ENCODE measurements around the gene ZNF543. TPM values are rescaled to one million over a fixed set of nuclear protein-coding genes. Genes with fewer than 3 reads are reported as not detected.

The ZNF543 gene
- total RNA-seq, 1 donor from 2014 or later: 5.3 TPM

- Mint-ChIP-seq H3K36me3 (ENCODE audit: low read depth) (peaks cover 78% of the 10 kb centered on the region), H3K27me3 (ENCODE audit: low read depth) (no peaks in the 10 kb centered on the region), H3K27ac (ENCODE audit: unreplicated experiment) (no peak overlapping the region), H3K9me3 (ENCODE audit: low read depth) (peaks cover 57% of the 10 kb centered on the region), H3K4me3 (ENCODE audit: unreplicated experiment) (no peak overlapping the region), H3K4me1 (ENCODE audit: low read depth) (no peaks in the 10 kb centered on the region)
- TF ChIP-seq CTCF (IDR thresholded peaks at IDR 0.05): no peak
- DNase-seq (ENCODE audit: low spot score): no peak
These were observed 55.9 kb downstream of the ZNF543 start for GRCh38 chr19:57376151-57376550.

GRCh38 chr19:57377498-57378146, 57.4 kb downstream of the ZNF543 start:
- peaks cover 64% of the 10 kb centered on the region for H3K36me3 Mint-ChIP-seq (ENCODE audit: low read depth)
- DNase-seq (ENCODE audit: low spot score): no peak
- no peak overlapping the region for H3K4me3 Mint-ChIP-seq (ENCODE audit: unreplicated experiment)
- peaks cover 57% of the 10 kb centered on the region for H3K9me3 Mint-ChIP-seq (ENCODE audit: low read depth)
- TF ChIP-seq CTCF (IDR thresholded peaks at IDR 0.05): no peak
- no peaks in the 10 kb centered on the region for H3K4me1 Mint-ChIP-seq (ENCODE audit: low read depth)
- H3K27ac Mint-ChIP-seq (ENCODE audit: unreplicated experiment): no peak overlapping the region
- H3K27me3 Mint-ChIP-seq (ENCODE audit: low read depth): no peaks in the 10 kb centered on the region

Other genes with a start within 250 kb of the ZNF543 start
- not detected in 3 replicates for gene USP29, start 200.5 kb upstream of the ZNF543 start, total RNA-seq
- not detected in 3 replicates for gene ZIM3, start 175.3 kb upstream of the ZNF543 start, total RNA-seq
- gene DUXA, start 153.0 kb upstream of the ZNF543 start, total RNA-seq: not detected in 3 replicates
- gene ZNF264, start 129.0 kb upstream of the ZNF543 start, total RNA-seq: 29.8 to 35.4 TPM (median 35.0 TPM) in 3 replicates
- gene AURKC, start 89.4 kb upstream of the ZNF543 start, total RNA-seq: 0.72 to 0.82 TPM (median 0.75 TPM) in 3 replicates
- gene ZNF805, start 79.8 kb upstream of the ZNF543 start, total RNA-seq: 24.3 to 25.5 TPM (median 25.1 TPM) in 3 replicates
- 77.3 to 81.4 TPM (median 79.1 TPM) in 3 replicates for gene ZNF460, start 40.0 kb upstream of the ZNF543 start, total RNA-seq
- gene ZNF304, start 30.8 kb downstream of the ZNF543 start, total RNA-seq: 7.5 to 9.6 TPM (median 8.0 TPM) in 3 replicates
- gene TRAPPC2B, start 43.1 kb downstream of the ZNF543 start, total RNA-seq: 9.9 to 12.1 TPM (median 10.7 TPM) in 3 replicates
- gene ZNF547, start 43.1 kb downstream of the ZNF543 start, total RNA-seq: 2.4 to 7.1 TPM (median 2.9 TPM) in 3 replicates
- gene ZNF548, start 69.4 kb downstream of the ZNF543 start, total RNA-seq: 15.1 to 22.2 TPM (median 15.6 TPM) in 3 replicates
- 6.1 to 12.3 TPM (median 6.9 TPM) in 3 replicates for gene ZNF17, start 90.7 kb downstream of the ZNF543 start, total RNA-seq
- 7.8 to 10.3 TPM (median 8.1 TPM) in 3 replicates for gene ZNF749, start 114.9 kb downstream of the ZNF543 start, total RNA-seq
- 0.26 to 0.97 TPM (median 0.75 TPM) in 3 replicates for gene VN1R1, start 136.7 kb downstream of the ZNF543 start, total RNA-seq
- gene ZNF772, start 157.1 kb downstream of the ZNF543 start, total RNA-seq: 6.0 to 12.8 TPM (median 7.0 TPM) in 3 replicates
- 11.6 to 15.5 TPM (median 13.2 TPM) in 3 replicates for gene ZNF419, start 167.3 kb downstream of the ZNF543 start, total RNA-seq
- 8.7 to 10.1 TPM (median 9.0 TPM) in 3 replicates for gene ZNF773, start 179.5 kb downstream of the ZNF543 start, total RNA-seq
- 6.8 to 7.4 TPM (median 7.1 TPM) in 3 replicates for gene ZNF549, start 206.9 kb downstream of the ZNF543 start, total RNA-seq
- 6.9 to 11.3 TPM (median 8.6 TPM) in 3 replicates for gene ZNF550, start 239.4 kb downstream of the ZNF543 start, total RNA-seq